Endodermal cell (in vitro differentiated cells): ENCODE measurements around the gene TSPAN15. TPM values are rescaled to one million over a fixed set of nuclear protein-coding genes. Genes with fewer than 3 reads are reported as not detected.

ENCODE experiments used
- DNase-seq: peaks from one replicate; pipeline ENCODE4 v3.0.0-alpha.2; 2017
- H3K27ac ChIP-seq: 2 replicates; pipeline ENCODE4 v1.5.1; 2013; ENCODE audit warnings: mild to moderate bottlenecking, low read depth, low read length, moderate library complexity
- H3K27me3 ChIP-seq: 2 replicates; pipeline ENCODE4 v1.6.1; 2013; ENCODE audit warnings: mild to moderate bottlenecking, low read length, moderate library complexity; ENCODE audit not compliant: insufficient read depth, control insufficient read depth, poor library complexity, severe bottlenecking
- H3K36me3 ChIP-seq: 2 replicates; pipeline ENCODE4 v1.7.0; 2013; ENCODE audit warnings: mild to moderate bottlenecking, low read length, moderate library complexity; ENCODE audit not compliant: control insufficient read depth, insufficient read depth
- H3K4me1 ChIP-seq: one replicate; pipeline ENCODE4 v1.7.0; 2013; ENCODE audit warnings: low read length; ENCODE audit not compliant: control insufficient read depth, insufficient read depth
- H3K4me3 ChIP-seq: 2 replicates; pipeline ENCODE4 v1.5.1; 2013; ENCODE audit warnings: mild to moderate bottlenecking, low read length, moderate library complexity
- H3K9ac ChIP-seq: 2 replicates; pipeline ENCODE4 v1.6.1; 2013; ENCODE audit warnings: mild to moderate bottlenecking, low read length, moderate library complexity; ENCODE audit not compliant: poor library complexity, severe bottlenecking; ENCODE audit errors: extremely low read depth
- H3K9me3 ChIP-seq: 2 replicates; pipeline ENCODE4 v1.6.1; 2013; ENCODE audit warnings: mild to moderate bottlenecking, low read length, moderate library complexity; ENCODE audit not compliant: control insufficient read depth
- H3K27ac Mint-ChIP-seq: 2 replicates; pipeline ENCODE4 v1.8.0; 2020; ENCODE audit warnings: mixed read lengths
- H3K27me3 Mint-ChIP-seq: 2 replicates; pipeline ENCODE4 v1.8.0; 2021; ENCODE audit warnings: mild to moderate bottlenecking, mixed read lengths; ENCODE audit not compliant: insufficient read depth
- H3K36me3 Mint-ChIP-seq: 2 replicates; pipeline ENCODE4 v1.8.0; 2020; ENCODE audit warnings: low read depth, mixed read lengths
- H3K4me1 Mint-ChIP-seq: 2 replicates; pipeline ENCODE4 v1.8.0; 2020; ENCODE audit warnings: mixed read lengths
- H3K4me3 Mint-ChIP-seq: 2 replicates; pipeline ENCODE4 v1.8.0; 2020; ENCODE audit warnings: mild to moderate bottlenecking, moderate library complexity, mixed read lengths
- H3K9me3 Mint-ChIP-seq: 2 replicates; pipeline ENCODE4 v1.8.0; 2020; ENCODE audit warnings: mild to moderate bottlenecking, mixed read lengths
- CTCF ChIP-seq: fragments of 200-600 bp; sonication (generic); conservative IDR thresholded peaks from 2 replicates; pipeline ENCODE4 v1.5.0; 2021; ENCODE audit warnings: antibody characterized with exemption, mild to moderate bottlenecking
- WGBS, 2 experiments: methylation state at CpG; one replicate each; pipeline versions ENCODE4 v1.1.5 to v1.1.7; 2013; ENCODE audit warnings: missing lambda C conversion rate in 2 of 2, mixed read lengths in 1 of 2; ENCODE audit not compliant: insufficient coverage in 1 of 2, insufficient read length in 1 of 2; 5-methylcytosine and 5-hydroxymethylcytosine counted together
- total RNA-seq, 2 donors: library from RNA; stranded (reverse); fragmentation: NEBNext Ultra II Directional in 1 of 2; extraction: Animal tissue kit (Norgen Biotek cat#: 25700) in 1 of 2; gene quantifications; 2 replicates in 1 of 2; 3 replicates in 1 of 2; pipeline ENCODE4 v1.2.1, GENCODE V29; 2021

The TSPAN15 gene
- total RNA-seq, 2 donors from 2014 or later, result 10.1 to 15.8 TPM

- Mint-ChIP-seq H3K36me3 (no peaks in the 10 kb centered on the region), H3K9me3 (peaks cover 11% of the 10 kb centered on the region), H3K4me3 (no peak overlapping the region), H3K27ac (peak overlapping the region; percentile 58), H3K27me3 (no peaks in the 10 kb centered on the region), H3K4me1 (peaks cover 9% of the 10 kb centered on the region)
- TF ChIP-seq CTCF, result no peak
- no peak overlapping the region for H3K4me3 ChIP-seq
- no peak overlapping the region for H3K9ac ChIP-seq
- no peaks in the 10 kb centered on the region for H3K36me3 ChIP-seq
- H3K27ac ChIP-seq, result no peak overlapping the region
- no peak for DNase-seq
- 87 to 89% methylated on average over 7 to 30 of the region's 30 CpGs for WGBS, 2 experiments
- peaks cover 4% of the 10 kb centered on the region for H3K4me1 ChIP-seq
- no peaks in the 10 kb centered on the region for H3K27me3 ChIP-seq
- H3K9me3 ChIP-seq, result no peaks in the 10 kb centered on the region
Measured at GRCh38 chr10:69494626-69495558, 43.6 kb downstream of the TSPAN15 start.

GRCh38 chr10:69495666-69496065 is 44.4 kb downstream of the TSPAN15 start:
- H3K4me1 ChIP-seq, result peaks cover 4% of the 10 kb centered on the region
- H3K27ac Mint-ChIP-seq, result no peak overlapping the region
- no peak overlapping the region for H3K4me3 Mint-ChIP-seq

More at GRCh38 chr10:69495666-69496065, 44.4 kb downstream of the TSPAN15 start:
- no peak overlapping the region for H3K27ac ChIP-seq
- H3K36me3 ChIP-seq, result no peaks in the 10 kb centered on the region
- H3K9ac ChIP-seq, result no peak overlapping the region
- no peaks in the 10 kb centered on the region for H3K9me3 ChIP-seq
- H3K9me3 Mint-ChIP-seq, result peaks cover 3% of the 10 kb centered on the region
- H3K27me3 ChIP-seq, result no peaks in the 10 kb centered on the region
- no peaks in the 10 kb centered on the region for H3K27me3 Mint-ChIP-seq
- TF ChIP-seq CTCF, result no peak
- H3K4me1 Mint-ChIP-seq, result peaks cover 9% of the 10 kb centered on the region
- H3K4me3 ChIP-seq, result no peak overlapping the region
- H3K36me3 Mint-ChIP-seq, result no peaks in the 10 kb centered on the region
- 95 to 100% methylated on average over 1 to 3 of the region's 3 CpGs for WGBS, 2 experiments
- DNase-seq, result no peak
